ENCODE measurements around the gene SUCO.

DNA sequence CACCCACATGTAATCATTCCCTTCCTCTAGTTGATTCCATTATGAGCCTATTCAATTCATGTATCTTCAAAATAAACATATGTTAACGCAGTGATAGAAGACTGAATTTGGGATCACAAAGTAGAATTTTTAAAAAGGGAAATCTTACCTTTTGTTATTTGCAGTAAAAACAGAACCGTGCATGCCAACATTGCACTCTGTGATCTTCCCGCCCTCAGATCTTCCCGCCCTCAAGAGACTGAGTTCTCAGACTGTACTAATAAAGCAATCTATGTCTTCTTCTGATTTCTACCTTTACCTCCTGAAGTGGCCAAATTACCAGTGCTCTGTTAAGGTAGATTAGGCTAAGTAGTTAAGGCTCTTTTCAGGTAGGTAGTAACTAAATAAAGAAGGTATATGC is 3.6 kb upstream of the SUCO start:
- TF ChIP-seq RAD21 (IDR thresholded peaks at IDR 0.05; ENCODE audit: low read depth) (no peak), EGR1 (IDR thresholded peaks at IDR 0.05) (no peak), CREB1 (IDR thresholded peaks at IDR 0.05; ENCODE audit: low read depth) (no peak), YY1 (IDR thresholded peaks at IDR 0.05; ENCODE audit: low read depth) (no peak), FOXM1 (IDR thresholded peaks at IDR 0.05; ENCODE audit: borderline replicate concordance, low read depth) (no peak), EP300 (IDR thresholded peaks at IDR 0.05; ENCODE audit: borderline replicate concordance) (no peak)
- TF ChIP-seq, protein P1, sequence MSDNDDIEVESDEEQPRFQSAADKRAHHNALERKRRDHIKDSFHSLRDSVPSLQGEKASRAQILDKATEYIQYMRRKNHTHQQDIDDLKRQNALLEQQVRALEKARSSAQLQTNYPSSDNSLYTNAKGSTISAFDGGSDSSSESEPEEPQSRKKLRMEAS (IDR thresholded peaks at IDR 0.05), result no peak
- TF ChIP-seq, protein P2, sequence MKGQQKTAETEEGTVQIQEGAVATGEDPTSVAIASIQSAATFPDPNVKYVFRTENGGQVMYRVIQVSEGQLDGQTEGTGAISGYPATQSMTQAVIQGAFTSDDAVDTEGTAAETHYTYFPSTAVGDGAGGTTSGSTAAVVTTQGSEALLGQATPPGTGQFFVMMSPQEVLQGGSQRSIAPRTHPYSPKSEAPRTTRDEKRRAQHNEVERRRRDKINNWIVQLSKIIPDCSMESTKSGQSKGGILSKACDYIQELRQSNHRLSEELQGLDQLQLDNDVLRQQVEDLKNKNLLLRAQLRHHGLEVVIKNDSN (IDR thresholded peaks at IDR 0.05), result no peak
